CD4-positive, alpha-beta memory T cell (primary cell): Measurements from ENCODE around the gene RFTN2. TPM values are rescaled to one million over a fixed set of nuclear protein-coding genes. Genes with fewer than 3 reads are reported as not detected.

ENCODE experiments used
- CTCF ChIA-PET: fragments of 350-600 bp; sonication (Branson Sonifier 250); formaldehyde crosslinking; loops from one replicate; lab custom pipeline; 2021; ENCODE audit warnings: inconsistent platforms; ENCODE audit not compliant: partially characterized antibody; lab: Charles Lee
- POLR2A ChIA-PET: fragments of 350-600 bp; sonication (Branson Sonifier 250); formaldehyde crosslinking; loops from one replicate; lab custom pipeline; 2021; ENCODE audit not compliant: partially characterized antibody; lab: Charles Lee
- DNase-seq, 5 donors: peaks; one replicate each; pipeline versions ENCODE4 v3.0.0 to v3.0.0-alpha.2; 2020 to 2022; ENCODE audit warnings: mixed read lengths in 1 of 5
- H3K27ac ChIP-seq: one replicate; pipeline ENCODE4 v1.7.0; 2013; ENCODE audit warnings: low read depth, low read length
- H3K27me3 ChIP-seq: 2 replicates; pipeline ENCODE4 v1.7.0; 2013; ENCODE audit warnings: mild to moderate bottlenecking, low read length, moderate library complexity; ENCODE audit not compliant: insufficient read depth
- H3K36me3 ChIP-seq: 2 replicates; pipeline ENCODE4 v1.7.0; 2013; ENCODE audit warnings: mild to moderate bottlenecking, low read length, moderate library complexity; ENCODE audit not compliant: insufficient read depth
- H3K4me1 ChIP-seq: 2 replicates; pipeline ENCODE4 v1.7.0; 2013; ENCODE audit warnings: mild to moderate bottlenecking, low read length, moderate library complexity; ENCODE audit not compliant: insufficient read depth
- H3K4me3 ChIP-seq, 2 donors: one replicate each; pipeline ENCODE4 v1.7.0; 2013; ENCODE audit warnings: low read length in 2 of 2, mild to moderate bottlenecking in 1 of 2
- H3K9me3 ChIP-seq, 2 donors: one replicate each; pipeline ENCODE4 v1.7.0; 2013; ENCODE audit warnings: low read length in 2 of 2, control low read depth in 1 of 2; ENCODE audit not compliant: control insufficient read depth in 1 of 2
- H3K27ac Mint-ChIP-seq, 7 donors: one replicate each; pipeline ENCODE4 v1.8.0; 2020 to 2021; ENCODE audit warnings: mixed read lengths in 7 of 7, mild to moderate bottlenecking in 6 of 7, inconsistent platforms in 3 of 7, moderate library complexity in 3 of 7
- H3K27me3 Mint-ChIP-seq, 2 donors: one replicate each; pipeline ENCODE4 v1.8.0; 2020 to 2021; ENCODE audit warnings: mixed read lengths in 2 of 2
- H3K36me3 Mint-ChIP-seq, 2 donors: one replicate each; pipeline ENCODE4 v1.8.0; 2020 to 2021; ENCODE audit warnings: mixed read lengths in 2 of 2, inconsistent platforms in 1 of 2, mild to moderate bottlenecking in 1 of 2
- H3K4me1 Mint-ChIP-seq, 4 donors: one replicate each; pipeline ENCODE4 v1.8.0; 2020 to 2021; ENCODE audit warnings: mixed read lengths in 4 of 4, mild to moderate bottlenecking in 1 of 4
- H3K4me3 Mint-ChIP-seq, 8 donors: one replicate each; pipeline ENCODE4 v1.8.0; 2020 to 2021; ENCODE audit warnings: mixed read lengths in 8 of 8, mild to moderate bottlenecking in 7 of 8, moderate library complexity in 6 of 8, inconsistent platforms in 3 of 8
- H3K9me3 Mint-ChIP-seq, 8 donors: one replicate each; pipeline ENCODE4 v1.8.0; 2020 to 2021; ENCODE audit warnings: mixed read lengths in 8 of 8, mild to moderate bottlenecking in 5 of 8, inconsistent platforms in 3 of 8, moderate library complexity in 1 of 8
- intact Hi-C: fragments of 100-400 bp; cut with micrococcal nuclease; formaldehyde crosslinking; loops from one replicate; pipeline ENCODE4 v1.15.1; 2023
- polyA plus RNA-seq, 2 donors: library from polyadenylated mRNA; unstranded; fragments of 300-500 nt; fragmentation: Illumina TruSeq; gene quantifications; one replicate each; pipeline ENCODE4 v1.2.3, GENCODE V29; 2021
- total RNA-seq, 2 experiments: library from RNA; stranded (reverse); gene quantifications; one replicate each; pipeline ENCODE4 v1.2.3, GENCODE V29; 2021

RFTN2 gene
- total and polyA plus RNA-seq, 4 experiments from 2014 or later: 0.37 TPM; not detected in 3

- Mint-ChIP-seq H3K27ac (no peak overlapping the region), H3K9me3 (peaks cover 0 to 14% (median 8%) of the 10 kb centered on the region in 8 donors), H3K4me1 (no peaks in the 10 kb centered on the region), H3K36me3 (no peaks in the 10 kb centered on the region), H3K27me3 (no peaks in the 10 kb centered on the region), H3K4me3 (no peak overlapping the region)
- H3K27me3 ChIP-seq: no peaks in the 10 kb centered on the region
- H3K4me1 ChIP-seq: no peaks in the 10 kb centered on the region
- no peak for DNase-seq
- POLR2A ChIA-PET: no interaction called here
- intact Hi-C loops: no loop called here
- CTCF ChIA-PET: no interaction called here
- no peaks in the 10 kb centered on the region for H3K36me3 ChIP-seq
- H3K9me3 ChIP-seq: no peaks in the 10 kb centered on the region
- no peak overlapping the region for H3K4me3 ChIP-seq
- H3K27ac ChIP-seq: no peak overlapping the region
Observed at GRCh38 chr2:197633109-197633657, 42.2 kb downstream of the RFTN2 start.

- no peaks in the 10 kb centered on the region for H3K36me3 Mint-ChIP-seq
- ChIA-PET CTCF (no interaction called here), POLR2A (no interaction called here)
- Histone ChIP-seq H3K27me3 (no peaks in the 10 kb centered on the region), H3K27ac (no peak overlapping the region), H3K9me3 (no peaks in the 10 kb centered on the region), H3K4me3 (no peak overlapping the region), H3K4me1 (no peaks in the 10 kb centered on the region), H3K36me3 (no peaks in the 10 kb centered on the region)
- H3K9me3 Mint-ChIP-seq: peaks cover 0 to 9% (median 5%) of the 10 kb centered on the region in 8 donors
- intact Hi-C loops: no loop called here
- H3K4me3 Mint-ChIP-seq: no peak overlapping the region
- H3K27me3 Mint-ChIP-seq: peaks cover 2% of the 10 kb centered on the region in 2 donors
- no peaks in the 10 kb centered on the region for H3K4me1 Mint-ChIP-seq
- DNase-seq: no peak
- no peak overlapping the region for H3K27ac Mint-ChIP-seq
Observed at GRCh38 chr2:197628043-197628500, 47.3 kb downstream of the RFTN2 start.

- peaks cover 2 to 3% of the 10 kb centered on the region in 2 donors for H3K27me3 Mint-ChIP-seq
- H3K36me3 Mint-ChIP-seq: no peaks in the 10 kb centered on the region
- DNase-seq: no peak
- H3K4me1 Mint-ChIP-seq: no peaks in the 10 kb centered on the region
- Histone ChIP-seq H3K36me3 (no peaks in the 10 kb centered on the region), H3K4me1 (no peaks in the 10 kb centered on the region), H3K9me3 (no peaks in the 10 kb centered on the region), H3K27ac (no peak overlapping the region), H3K4me3 (no peak overlapping the region), H3K27me3 (no peaks in the 10 kb centered on the region)
- ChIA-PET CTCF (no interaction called here), POLR2A (no interaction called here)
- no peak overlapping the region for H3K4me3 Mint-ChIP-seq
- no peak overlapping the region for H3K27ac Mint-ChIP-seq
- peaks cover 0 to 4% (median 1%) of the 10 kb centered on the region in 8 donors for H3K9me3 Mint-ChIP-seq
- intact Hi-C loops: no loop called here
Observed at GRCh38 chr2:197626965-197627625, 48.3 kb downstream of the RFTN2 start.

GRCh38 chr2:197620133-197620532 is 55.3 kb downstream of the RFTN2 start:
- intact Hi-C loops: no loop called here
- DNase-seq: no peak
- CTCF ChIA-PET: no interaction called here
- peaks cover 0 to 1% of the 10 kb centered on the region in 2 donors for H3K27me3 Mint-ChIP-seq
- POLR2A ChIA-PET: no interaction called here
- no peaks in the 10 kb centered on the region for H3K9me3 Mint-ChIP-seq
- no peaks in the 10 kb centered on the region for H3K9me3 ChIP-seq
- no peak overlapping the region for H3K27ac ChIP-seq
- no peaks in the 10 kb centered on the region for H3K27me3 ChIP-seq
- no peaks in the 10 kb centered on the region for H3K36me3 Mint-ChIP-seq
- no peak overlapping the region for H3K4me3 ChIP-seq
- H3K27ac Mint-ChIP-seq: no peak overlapping the region
- no peaks in the 10 kb centered on the region for H3K36me3 ChIP-seq
- peaks cover 0 to 2% (median under 1%) of the 10 kb centered on the region in 4 donors for H3K4me1 Mint-ChIP-seq
- H3K4me1 ChIP-seq: no peaks in the 10 kb centered on the region
- H3K4me3 Mint-ChIP-seq: no peak overlapping the region

- H3K4me3 Mint-ChIP-seq: no peak overlapping the region
- CTCF ChIA-PET: interaction anchor here (1.5 kb wide), 1 partner anchor 15 kb away, joined by 4 read pairs; no protein-coding TSS in a partner anchor
- Histone ChIP-seq H3K4me1 (peaks cover 8% of the 10 kb centered on the region), H3K36me3 (no peaks in the 10 kb centered on the region), H3K9me3 (no peaks in the 10 kb centered on the region), H3K4me3 (no peak overlapping the region), H3K27me3 (no peaks in the 10 kb centered on the region), H3K27ac (no peak overlapping the region)
- POLR2A ChIA-PET: no interaction called here
- peak overlapping the region in 2 of 7 donors; percentile 51 to 65 for H3K27ac Mint-ChIP-seq
- peaks cover 0 to 3% (median 0%) of the 10 kb centered on the region in 8 donors for H3K9me3 Mint-ChIP-seq
- intact Hi-C loops: no loop called here
- peaks cover 6 to 10% (median 9%) of the 10 kb centered on the region in 4 donors for H3K4me1 Mint-ChIP-seq
- DNase-seq: no peak
- H3K36me3 Mint-ChIP-seq: no peaks in the 10 kb centered on the region
- H3K27me3 Mint-ChIP-seq: peaks cover 0 to 2% of the 10 kb centered on the region in 2 donors
Observed at GRCh38 chr2:197615016-197615652, 60.3 kb downstream of the RFTN2 start.

- peaks cover 8% of the 10 kb centered on the region for H3K4me1 ChIP-seq
- Mint-ChIP-seq H3K4me1 (peaks cover 6 to 10% (median 9%) of the 10 kb centered on the region in 4 donors), H3K27me3 (peaks cover 0 to 2% of the 10 kb centered on the region in 2 donors), H3K9me3 (peaks cover 0 to 7% (median 0%) of the 10 kb centered on the region in 8 donors), H3K4me3 (no peak overlapping the region), H3K36me3 (no peaks in the 10 kb centered on the region), H3K27ac (no peak overlapping the region)
- no peaks in the 10 kb centered on the region for H3K27me3 ChIP-seq
- no peak overlapping the region for H3K4me3 ChIP-seq
- no peak overlapping the region for H3K27ac ChIP-seq
- intact Hi-C loops: no loop called here
- H3K9me3 ChIP-seq: no peaks in the 10 kb centered on the region
- no peaks in the 10 kb centered on the region for H3K36me3 ChIP-seq
- ChIA-PET CTCF (interaction anchor here (1.5 kb wide), 1 partner anchor 14 kb away, joined by 4 read pairs; no protein-coding TSS in a partner anchor), POLR2A (no interaction called here)
- DNase-seq: no peak
Observed at GRCh38 chr2:197614532-197614931, 60.9 kb downstream of the RFTN2 start.

GRCh38 chr2:197613509-197613987 is 61.8 kb downstream of the RFTN2 start:
- peaks cover 6 to 10% (median 9%) of the 10 kb centered on the region in 4 donors for H3K4me1 Mint-ChIP-seq
- no peak overlapping the region for H3K4me3 ChIP-seq
- H3K27ac Mint-ChIP-seq: no peak overlapping the region
- CTCF ChIA-PET: interaction anchor here (1.4 kb wide), 1 partner anchor 12 kb away, joined by 4 read pairs; no protein-coding TSS in a partner anchor
- H3K36me3 Mint-ChIP-seq: no peaks in the 10 kb centered on the region
- H3K9me3 ChIP-seq: no peaks in the 10 kb centered on the region
- peaks cover 0 to 7% (median 0%) of the 10 kb centered on the region in 8 donors for H3K9me3 Mint-ChIP-seq
- H3K27me3 Mint-ChIP-seq: peaks cover 0 to 2% of the 10 kb centered on the region in 2 donors
- no peaks in the 10 kb centered on the region for H3K36me3 ChIP-seq
- no peak for DNase-seq
- POLR2A ChIA-PET: no interaction called here
- no peak overlapping the region for H3K27ac ChIP-seq
- no peak overlapping the region for H3K4me3 Mint-ChIP-seq
- H3K27me3 ChIP-seq: no peaks in the 10 kb centered on the region
- intact Hi-C loops: no loop called here
- peaks cover 8% of the 10 kb centered on the region for H3K4me1 ChIP-seq
